ENCODE data around the gene CFAP65.
A peak's percentile ranks its signal among the peaks of the same experiment; 100 is the strongest.

Gene CFAP65

DNA sequence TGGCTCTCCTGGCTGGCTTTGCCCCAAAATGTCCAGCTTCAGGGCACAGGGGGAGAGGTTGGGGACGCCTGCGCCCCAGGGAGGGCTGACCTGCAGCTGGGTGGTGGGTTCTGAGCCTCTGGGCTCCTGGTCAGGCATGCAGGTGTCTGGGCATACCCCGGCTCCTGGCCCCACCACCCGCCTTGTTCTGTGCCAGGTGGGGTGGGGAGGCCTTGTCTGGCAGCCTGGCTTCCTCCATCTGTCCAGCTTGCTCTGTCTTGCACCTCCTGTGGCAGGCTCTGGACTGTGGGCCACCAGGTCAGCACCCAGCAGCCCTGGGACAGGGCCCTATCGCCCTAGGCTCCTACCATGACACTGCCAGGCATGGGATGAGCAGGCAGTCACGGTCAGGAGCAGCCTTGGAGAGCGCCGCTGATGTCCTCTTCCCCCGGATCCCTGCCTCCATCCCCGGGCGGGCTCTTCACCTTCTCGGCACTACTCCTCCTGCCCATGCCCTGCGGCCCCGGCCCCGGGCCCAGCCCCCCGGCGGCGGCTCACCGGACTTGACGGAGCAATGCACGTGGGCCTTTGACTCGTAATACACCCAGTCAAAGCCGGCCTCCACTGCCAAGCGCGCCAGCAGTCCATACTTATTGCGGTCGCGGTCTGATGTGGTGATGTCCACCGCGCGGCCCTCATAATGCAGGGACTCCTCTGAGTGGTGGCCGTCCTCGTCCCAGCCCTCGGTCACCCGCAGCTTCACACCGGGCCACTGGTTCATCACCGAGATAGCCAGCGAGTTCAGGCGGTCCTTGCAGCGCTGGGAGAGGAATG lies 15.8 kb upstream of the CFAP65 start:
- H3K4me3 ChIP-seq (ENCODE audit: low read depth, low read length) = 0 out of 2 replicates have a peak overlapping the region, but pooled peaks have one; percentile 2
- TF ChIP-seq, protein P1, sequence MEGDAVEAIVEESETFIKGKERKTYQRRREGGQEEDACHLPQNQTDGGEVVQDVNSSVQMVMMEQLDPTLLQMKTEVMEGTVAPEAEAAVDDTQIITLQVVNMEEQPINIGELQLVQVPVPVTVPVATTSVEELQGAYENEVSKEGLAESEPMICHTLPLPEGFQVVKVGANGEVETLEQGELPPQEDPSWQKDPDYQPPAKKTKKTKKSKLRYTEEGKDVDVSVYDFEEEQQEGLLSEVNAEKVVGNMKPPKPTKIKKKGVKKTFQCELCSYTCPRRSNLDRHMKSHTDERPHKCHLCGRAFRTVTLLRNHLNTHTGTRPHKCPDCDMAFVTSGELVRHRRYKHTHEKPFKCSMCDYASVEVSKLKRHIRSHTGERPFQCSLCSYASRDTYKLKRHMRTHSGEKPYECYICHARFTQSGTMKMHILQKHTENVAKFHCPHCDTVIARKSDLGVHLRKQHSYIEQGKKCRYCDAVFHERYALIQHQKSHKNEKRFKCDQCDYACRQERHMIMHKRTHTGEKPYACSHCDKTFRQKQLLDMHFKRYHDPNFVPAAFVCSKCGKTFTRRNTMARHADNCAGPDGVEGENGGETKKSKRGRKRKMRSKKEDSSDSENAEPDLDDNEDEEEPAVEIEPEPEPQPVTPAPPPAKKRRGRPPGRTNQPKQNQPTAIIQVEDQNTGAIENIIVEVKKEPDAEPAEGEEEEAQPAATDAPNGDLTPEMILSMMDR (IDR thresholded peaks at IDR 0.05; ENCODE audit: low read depth, low read length) = no peak

- TF ChIP-seq, protein P1 (IDR thresholded peaks at IDR 0.05; ENCODE audit: low read depth, low read length) = no peak
- H3K4me3 ChIP-seq (ENCODE audit: low read depth, low read length) = no peak overlapping the region
These were observed 15.0 kb upstream of the CFAP65 start for GRCh38 chr2:219056176-219056895.

GRCh38 chr2:219054956-219055903 lies 13.9 kb upstream of the CFAP65 start:
- no peak overlapping the region for H3K4me3 ChIP-seq (ENCODE audit: low read depth, low read length)
- TF ChIP-seq, protein P1 (IDR thresholded peaks at IDR 0.05; ENCODE audit: low read depth, low read length) = no peak

GRCh38 chr2:219049282-219049681 lies 8.0 kb upstream of the CFAP65 start:
- TF ChIP-seq, protein P1 (IDR thresholded peaks at IDR 0.05; ENCODE audit: low read depth, low read length) = no peak

DNA sequence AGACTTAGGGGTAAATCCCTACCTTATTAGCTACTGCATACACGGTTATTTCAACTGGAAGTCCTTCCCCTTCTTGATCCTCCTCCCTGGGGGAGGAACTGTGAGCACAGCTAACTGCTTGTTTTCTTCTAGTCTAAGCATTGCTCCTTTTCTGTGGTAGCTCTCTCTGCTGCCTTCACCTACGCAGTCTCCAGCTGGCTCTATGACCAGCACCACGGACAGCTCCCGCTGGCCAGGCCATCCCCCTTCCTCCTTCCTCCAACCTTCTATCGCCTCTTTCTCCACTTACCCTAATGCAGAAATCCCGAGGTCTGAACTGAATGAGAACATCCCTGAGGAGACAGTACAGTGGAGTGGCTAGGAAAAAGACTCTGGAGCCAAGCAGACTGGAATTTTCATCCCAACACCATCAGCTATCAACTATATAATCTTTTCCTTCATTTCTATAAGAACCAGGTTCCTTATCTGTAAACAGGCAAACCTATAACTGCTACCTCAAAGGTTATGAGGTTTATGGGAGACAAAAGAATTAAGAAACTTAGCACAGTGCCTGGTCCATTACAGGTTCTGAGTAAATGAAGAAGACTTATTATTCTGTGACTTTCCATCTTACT lies 4.7 kb upstream of the CFAP65 start:
- H3K4me3 ChIP-seq (ENCODE audit: low read depth, low read length) = no peak overlapping the region
- TF ChIP-seq, protein P1 (IDR thresholded peaks at IDR 0.05; ENCODE audit: low read depth, low read length) = no peak

More at GRCh38 chr2:219049282-219049681, 8.0 kb upstream of the CFAP65 start:
- no peak overlapping the region for H3K4me3 ChIP-seq (ENCODE audit: low read depth, low read length)

- H3K4me3 ChIP-seq (ENCODE audit: low read depth, low read length) = no peak overlapping the region
- TF ChIP-seq, protein P1 (IDR thresholded peaks at IDR 0.05; ENCODE audit: low read depth, low read length) = no peak
These were observed 1.4 kb upstream of the CFAP65 start for GRCh38 chr2:219042750-219043149.

All from WI38 (cell line).